Neutrophil (primary cell): ENCODE results near the gene TTC27.
"Not testable (repeated sequence)": the region's sequence is repeated elsewhere in the genome, so short reads cannot be mapped to it uniquely, and the experiment has no call there.

ENCODE experiments used
- H3K27ac ChIP-seq: fragments of 200-600 bp; sonication (generic); 2 replicates; pipeline ENCODE4 v1.5.1; 2016; ENCODE audit warnings: mild to moderate bottlenecking, moderate library complexity
- H3K27me3 ChIP-seq: fragments of 200-600 bp; sonication (generic); 2 replicates; pipeline ENCODE4 v1.6.0; 2016; ENCODE audit warnings: mild to moderate bottlenecking
- H3K36me3 ChIP-seq: fragments of 200-600 bp; sonication (generic); 2 replicates; pipeline ENCODE4 v1.5.1; 2017
- H3K4me1 ChIP-seq, 2 experiments: fragments of 200-600 bp in 1 of 2; sonication (generic) in 1 of 2; 1 replicate in 1 of 2; 2 replicates in 1 of 2; pipeline versions ENCODE4 v1.5.1 to v1.6.1; 2013 to 2016; ENCODE audit warnings: low read depth in 1 of 2, low read length in 1 of 2, mild to moderate bottlenecking in 1 of 2, moderate library complexity in 1 of 2; ENCODE audit not compliant: control insufficient read depth in 1 of 2, insufficient read depth in 1 of 2
- H3K4me3 ChIP-seq, 2 experiments: fragments of 200-600 bp in 1 of 2; sonication (generic) in 1 of 2; 1 replicate in 1 of 2; 2 replicates in 1 of 2; pipeline ENCODE4 v1.5.1; 2013 to 2016; ENCODE audit warnings: low read depth in 1 of 2, low read length in 1 of 2, mild to moderate bottlenecking in 1 of 2, moderate library complexity in 1 of 2
- H3K9me3 ChIP-seq: fragments of 200-600 bp; sonication (generic); 2 replicates; pipeline ENCODE4 v1.5.1; 2016
- TF ChIP-seq, protein P1 (sequence below): fragments of 200-600 bp; sonication (generic); IDR thresholded peaks from 2 replicates; pipeline ENCODE4 v1.5.1; 2016; ENCODE audit warnings: antibody characterized with exemption

TTC27 gene

GRCh38 chr2:32719430-32719829 is 91.6 kb downstream of the TTC27 start:
- H3K9me3 ChIP-seq = no peaks in the 10 kb centered on the region
- no peaks in the 10 kb centered on the region for H3K36me3 ChIP-seq
- no peaks in the 10 kb centered on the region for H3K27me3 ChIP-seq
- no peak overlapping the region for H3K27ac ChIP-seq
- H3K4me1 ChIP-seq = no peaks in the 10 kb centered on the region
- no peak overlapping the region for H3K4me3 ChIP-seq
- TF ChIP-seq, protein P1, sequence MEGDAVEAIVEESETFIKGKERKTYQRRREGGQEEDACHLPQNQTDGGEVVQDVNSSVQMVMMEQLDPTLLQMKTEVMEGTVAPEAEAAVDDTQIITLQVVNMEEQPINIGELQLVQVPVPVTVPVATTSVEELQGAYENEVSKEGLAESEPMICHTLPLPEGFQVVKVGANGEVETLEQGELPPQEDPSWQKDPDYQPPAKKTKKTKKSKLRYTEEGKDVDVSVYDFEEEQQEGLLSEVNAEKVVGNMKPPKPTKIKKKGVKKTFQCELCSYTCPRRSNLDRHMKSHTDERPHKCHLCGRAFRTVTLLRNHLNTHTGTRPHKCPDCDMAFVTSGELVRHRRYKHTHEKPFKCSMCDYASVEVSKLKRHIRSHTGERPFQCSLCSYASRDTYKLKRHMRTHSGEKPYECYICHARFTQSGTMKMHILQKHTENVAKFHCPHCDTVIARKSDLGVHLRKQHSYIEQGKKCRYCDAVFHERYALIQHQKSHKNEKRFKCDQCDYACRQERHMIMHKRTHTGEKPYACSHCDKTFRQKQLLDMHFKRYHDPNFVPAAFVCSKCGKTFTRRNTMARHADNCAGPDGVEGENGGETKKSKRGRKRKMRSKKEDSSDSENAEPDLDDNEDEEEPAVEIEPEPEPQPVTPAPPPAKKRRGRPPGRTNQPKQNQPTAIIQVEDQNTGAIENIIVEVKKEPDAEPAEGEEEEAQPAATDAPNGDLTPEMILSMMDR = no peak

- no peaks in the 10 kb centered on the region for H3K36me3 ChIP-seq
- H3K4me1 ChIP-seq = no peaks in the 10 kb centered on the region
- H3K9me3 ChIP-seq = no peaks in the 10 kb centered on the region
- TF ChIP-seq, protein P1 = no peak
- no peaks in the 10 kb centered on the region for H3K27me3 ChIP-seq
- no peak overlapping the region for H3K27ac ChIP-seq
- no peak overlapping the region for H3K4me3 ChIP-seq
These were observed 92.3 kb downstream of the TTC27 start for GRCh38 chr2:32719933-32720716.

GRCh38 chr2:32720771-32721170 is 92.9 kb downstream of the TTC27 start:
- no peaks in the 10 kb centered on the region for H3K27me3 ChIP-seq
- H3K36me3 ChIP-seq = no peaks in the 10 kb centered on the region
- no peaks in the 10 kb centered on the region for H3K4me1 ChIP-seq
- no peaks in the 10 kb centered on the region for H3K9me3 ChIP-seq
- TF ChIP-seq, protein P1 = no peak
- no peak overlapping the region for H3K27ac ChIP-seq
- H3K4me3 ChIP-seq = no peak overlapping the region

- TF ChIP-seq, protein P1 = no peak
These were observed 93.5 kb downstream of the TTC27 start for GRCh38 chr2:32721376-32721775.

DNA sequence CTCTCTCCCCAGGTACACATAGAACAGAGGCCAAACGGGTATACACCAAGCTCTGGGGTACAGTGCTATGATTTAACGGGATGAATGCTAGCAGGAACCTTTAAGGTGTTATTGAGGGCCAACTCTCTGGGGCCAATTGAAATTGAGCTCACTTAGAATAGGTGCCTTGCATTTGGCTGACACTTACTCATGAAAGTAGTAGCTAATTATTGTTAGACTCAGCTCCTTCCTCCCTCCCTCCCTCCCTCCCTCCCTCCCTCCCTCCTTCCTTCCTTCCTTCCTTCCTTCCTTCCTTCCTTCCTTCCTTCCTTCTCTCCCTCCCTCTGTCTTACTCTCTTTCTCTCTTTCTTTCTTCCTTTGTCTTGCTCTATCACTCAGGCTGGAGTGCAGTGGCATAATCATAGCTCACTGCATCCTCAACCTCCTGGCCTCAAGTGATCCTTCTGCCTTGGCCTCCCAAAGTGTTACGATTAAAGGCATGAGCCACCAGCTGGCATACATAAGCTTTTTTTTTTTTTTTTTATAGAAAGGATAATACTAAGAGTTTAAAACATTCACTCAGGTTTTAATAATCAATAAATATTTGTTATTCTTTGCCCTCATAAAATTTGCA is 95.7 kb downstream of the TTC27 start:
- TF ChIP-seq, protein P1 = no peak
- H3K9me3 ChIP-seq = no peaks in the 10 kb centered on the region
- H3K36me3 ChIP-seq = no peaks in the 10 kb centered on the region
- no peak overlapping the region for H3K27ac ChIP-seq
- H3K4me1 ChIP-seq = no peaks in the 10 kb centered on the region
- no peaks in the 10 kb centered on the region for H3K27me3 ChIP-seq
- no peak overlapping the region for H3K4me3 ChIP-seq

More at GRCh38 chr2:32721376-32721775, 93.5 kb downstream of the TTC27 start:
- H3K9me3 ChIP-seq = no peaks in the 10 kb centered on the region
- H3K27ac ChIP-seq = no peak overlapping the region
- no peak overlapping the region for H3K4me3 ChIP-seq
- no peaks in the 10 kb centered on the region for H3K4me1 ChIP-seq
- H3K36me3 ChIP-seq = no peaks in the 10 kb centered on the region
- H3K27me3 ChIP-seq = no peaks in the 10 kb centered on the region

DNA sequence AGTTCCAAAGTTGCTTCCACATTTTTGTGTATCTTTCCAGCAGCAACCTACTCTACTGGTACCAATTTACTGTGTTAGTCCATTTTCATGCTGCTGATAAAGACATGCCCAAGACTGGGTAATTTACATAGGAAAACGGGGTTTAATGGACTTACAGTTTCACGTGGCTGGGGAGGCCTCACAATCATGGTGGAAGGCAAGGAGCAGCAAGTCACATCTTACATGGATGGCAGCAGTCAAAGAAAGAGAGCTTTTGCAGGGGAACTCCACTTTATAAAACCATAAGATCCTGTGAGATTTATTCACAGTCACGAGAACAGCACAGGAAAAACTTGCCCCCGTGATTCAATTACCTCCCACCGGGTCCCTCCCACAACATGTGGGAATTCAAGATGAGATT is 98.8 kb downstream of the TTC27 start:
- not testable (repeated sequence) for H3K4me3 ChIP-seq, H3K36me3 ChIP-seq, H3K27ac ChIP-seq, H3K4me1 ChIP-seq, H3K27me3 ChIP-seq, H3K9me3 ChIP-seq
